Nephron progenitor cell (in vitro differentiated cells): Measurements from ENCODE around the gene CHRNA4.
A peak's percentile ranks its signal among the peaks of the same experiment; 100 is the strongest.

Source experiments
- DNase-seq: peaks from one replicate; pipeline ENCODE4 v3.0.0; 2021
- H3K27ac Mint-ChIP-seq: 2 replicates; pipeline ENCODE4 v1.8.0; 2021; ENCODE audit warnings: mild to moderate bottlenecking, moderate library complexity, mixed read lengths
- H3K27me3 Mint-ChIP-seq: 2 replicates; pipeline ENCODE4 v1.8.0; 2021; ENCODE audit warnings: mild to moderate bottlenecking, low read depth, mixed read lengths; ENCODE audit not compliant: poor library complexity
- H3K36me3 Mint-ChIP-seq: 2 replicates; pipeline ENCODE4 v1.8.0; 2021; ENCODE audit warnings: low read depth, mixed read lengths
- H3K4me1 Mint-ChIP-seq: 2 replicates; pipeline ENCODE4 v1.8.0; 2021; ENCODE audit warnings: mixed read lengths
- H3K4me3 Mint-ChIP-seq: 2 replicates; pipeline ENCODE4 v1.8.0; 2021; ENCODE audit warnings: mild to moderate bottlenecking, moderate library complexity, mixed read lengths
- H3K9me3 Mint-ChIP-seq: 2 replicates; pipeline ENCODE4 v1.8.0; 2021; ENCODE audit warnings: mild to moderate bottlenecking, moderate library complexity, mixed read lengths
- CTCF ChIP-seq: fragments of 200-600 bp; sonication (generic); IDR thresholded peaks from 2 replicates; pipeline ENCODE4 v1.5.0; 2021; ENCODE audit warnings: antibody characterized with exemption

CHRNA4 gene

GRCh38 chr20:63363981-63364561 is 2.9 kb upstream of the CHRNA4 start:
- no peak for DNase-seq
- H3K4me3 Mint-ChIP-seq = peak overlapping the region; percentile 32

GRCh38 chr20:63363013-63363957 is 2.1 kb upstream of the CHRNA4 start:
- Mint-ChIP-seq H3K36me3 (no peaks in the 10 kb centered on the region), H3K9me3 (no peaks in the 10 kb centered on the region), H3K4me1 (peaks cover 45% of the 10 kb centered on the region), H3K27ac (no peak overlapping the region), H3K27me3 (peaks cover 49% of the 10 kb centered on the region), H3K4me3 (peak overlapping the region; percentile 52)
- no peak for TF ChIP-seq CTCF
- peak; percentile 51 for DNase-seq

More at GRCh38 chr20:63363981-63364561, 2.9 kb upstream of the CHRNA4 start:
- no peak overlapping the region for H3K27ac Mint-ChIP-seq
- H3K36me3 Mint-ChIP-seq = no peaks in the 10 kb centered on the region
- H3K4me1 Mint-ChIP-seq = peaks cover 53% of the 10 kb centered on the region
- no peaks in the 10 kb centered on the region for H3K9me3 Mint-ChIP-seq
- no peak for TF ChIP-seq CTCF
- peaks cover 45% of the 10 kb centered on the region for H3K27me3 Mint-ChIP-seq

GRCh38 chr20:63362436-63363009 is 1.4 kb upstream of the CHRNA4 start:
- no peak for TF ChIP-seq CTCF
- Mint-ChIP-seq H3K4me1 (peaks cover 37% of the 10 kb centered on the region), H3K4me3 (peak overlapping the region; percentile 52), H3K27ac (no peak overlapping the region), H3K27me3 (peaks cover 52% of the 10 kb centered on the region), H3K36me3 (no peaks in the 10 kb centered on the region), H3K9me3 (no peaks in the 10 kb centered on the region)
- DNase-seq = no peak

- Mint-ChIP-seq H3K36me3 (no peaks in the 10 kb centered on the region), H3K9me3 (no peaks in the 10 kb centered on the region), H3K27ac (no peak overlapping the region), H3K27me3 (peaks cover 53% of the 10 kb centered on the region), H3K4me3 (no peak overlapping the region), H3K4me1 (peaks cover 30% of the 10 kb centered on the region)
- DNase-seq = no peak
- no peak for TF ChIP-seq CTCF
These were observed 628 bp upstream of the CHRNA4 start for GRCh38 chr20:63361519-63362435.

GRCh38 chr20:63359937-63360849 is 956 bp downstream of the CHRNA4 start:
- no peaks in the 10 kb centered on the region for H3K9me3 Mint-ChIP-seq
- TF ChIP-seq CTCF = no peak
- no peak overlapping the region for H3K27ac Mint-ChIP-seq
- no peak overlapping the region for H3K4me3 Mint-ChIP-seq
- H3K27me3 Mint-ChIP-seq = peaks cover 53% of the 10 kb centered on the region
- H3K4me1 Mint-ChIP-seq = peaks cover 30% of the 10 kb centered on the region
- DNase-seq = no peak
- H3K36me3 Mint-ChIP-seq = no peaks in the 10 kb centered on the region
